CD4-positive, alpha-beta T cell treated with Interleukin-4 for 1 hour (primary cell): ENCODE measurements around the gene SLC22A23.

Experiments
- DNase-seq, 2 donors: peaks; one replicate each; pipeline ENCODE4 v3.0.0-alpha.2; 2020 to 2022

The SLC22A23 gene

GRCh38 chr6:3351105-3351676 is 105.7 kb downstream of the SLC22A23 start:
- no peak for DNase-seq

- no peak for DNase-seq
Measured at GRCh38 chr6:3350252-3350796, 106.5 kb downstream of the SLC22A23 start.

- DNase-seq, result no peak
Measured at GRCh38 chr6:3349388-3350251, 107.2 kb downstream of the SLC22A23 start.

GRCh38 chr6:3348821-3349220 is 108.0 kb downstream of the SLC22A23 start:
- DNase-seq, result no peak

GRCh38 chr6:3347826-3348225 is 109.0 kb downstream of the SLC22A23 start:
- DNase-seq, result no peak

- DNase-seq, result no peak
Measured at GRCh38 chr6:3347247-3347646, 109.6 kb downstream of the SLC22A23 start.

- no peak for DNase-seq
Measured at GRCh38 chr6:3346476-3346875, 110.4 kb downstream of the SLC22A23 start.

- no peak for DNase-seq
Measured at GRCh38 chr6:3345836-3346235, 111.0 kb downstream of the SLC22A23 start.

GRCh38 chr6:3343089-3343883 is 113.6 kb downstream of the SLC22A23 start:
- DNase-seq, result no peak

- no peak for DNase-seq
Measured at GRCh38 chr6:3341467-3341866, 115.4 kb downstream of the SLC22A23 start.

GRCh38 chr6:3340894-3341293 is 116.0 kb downstream of the SLC22A23 start:
- DNase-seq, result no peak

- no peak for DNase-seq
Measured at GRCh38 chr6:3340358-3340802, 116.5 kb downstream of the SLC22A23 start.

GRCh38 chr6:3339811-3340210 is 117.0 kb downstream of the SLC22A23 start:
- DNase-seq, result no peak

GRCh38 chr6:3337521-3338350 is 119.1 kb downstream of the SLC22A23 start:
- no peak for DNase-seq

GRCh38 chr6:3336859-3337515 is 119.9 kb downstream of the SLC22A23 start:
- DNase-seq, result no peak

GRCh38 chr6:3336066-3336786 is 120.6 kb downstream of the SLC22A23 start:
- no peak for DNase-seq

- DNase-seq, result no peak
Measured at GRCh38 chr6:3335169-3335568, 121.7 kb downstream of the SLC22A23 start.

GRCh38 chr6:3334555-3334954 is 122.3 kb downstream of the SLC22A23 start:
- DNase-seq, result no peak

GRCh38 chr6:3333263-3333662 is 123.6 kb downstream of the SLC22A23 start:
- no peak for DNase-seq

GRCh38 chr6:3331971-3332370 is 124.9 kb downstream of the SLC22A23 start:
- DNase-seq, result no peak

GRCh38 chr6:3331494-3331893 is 125.4 kb downstream of the SLC22A23 start:
- no peak for DNase-seq
